IPS DF 6.9 (cell line): Measurements from ENCODE around the gene ANO3.

Source experiments
- DNase-seq: peaks from one replicate; pipeline ENCODE4 v3.0.0-alpha.2; 2013; ENCODE audit warnings: low read depth, low spot score
- H3K27ac ChIP-seq: one replicate; pipeline ENCODE4 v1.5.1; 2013; ENCODE audit warnings: low read length, control low read depth
- H3K27me3 ChIP-seq: 2 replicates; pipeline ENCODE4 v1.6.1; 2013; ENCODE audit warnings: mild to moderate bottlenecking, low read length; ENCODE audit not compliant: control insufficient read depth, insufficient read depth
- H3K36me3 ChIP-seq: 2 replicates; pipeline ENCODE4 v1.6.1; 2013; ENCODE audit warnings: low read length; ENCODE audit not compliant: control insufficient read depth, insufficient read depth
- H3K4me1 ChIP-seq: 2 replicates; pipeline ENCODE4 v1.6.1; 2013; ENCODE audit warnings: low read length; ENCODE audit not compliant: control insufficient read depth, insufficient read depth
- H3K4me3 ChIP-seq: 2 replicates; pipeline ENCODE4 v1.5.1; 2013; ENCODE audit warnings: mild to moderate bottlenecking, low read length
- H3K9me3 ChIP-seq: 2 replicates; pipeline ENCODE4 v1.6.1; 2013; ENCODE audit warnings: low read length, inconsistent platforms; ENCODE audit not compliant: control insufficient read depth, insufficient read depth
- WGBS: extraction: QIAGEN DNeasy Blood & Tissue Kit; methylation state at CpG from one replicate; pipeline ENCODE4 v1.1.7; 2013; ENCODE audit warnings: mixed read lengths, missing lambda C conversion rate; ENCODE audit not compliant: insufficient read length, insufficient coverage; 5-methylcytosine and 5-hydroxymethylcytosine counted together

Gene ANO3

GRCh38 chr11:26703411-26704191, 371.7 kb downstream of the ANO3 start:
- Histone ChIP-seq H3K27ac (no peak overlapping the region), H3K9me3 (no peaks in the 10 kb centered on the region), H3K36me3 (no peaks in the 10 kb centered on the region), H3K27me3 (no peaks in the 10 kb centered on the region), H3K4me1 (no peaks in the 10 kb centered on the region), H3K4me3 (no peak overlapping the region)
- no CpG with 5 or more reads among the region's 5 CpGs for WGBS
- no peak for DNase-seq

GRCh38 chr11:26704249-26704648, 372.3 kb downstream of the ANO3 start:
- Histone ChIP-seq H3K27me3 (no peaks in the 10 kb centered on the region), H3K27ac (no peak overlapping the region), H3K36me3 (no peaks in the 10 kb centered on the region), H3K9me3 (no peaks in the 10 kb centered on the region), H3K4me1 (no peaks in the 10 kb centered on the region), H3K4me3 (no peak overlapping the region)
- WGBS = no CpG with 5 or more reads among the region's 1 CpG
- DNase-seq = no peak

GRCh38 chr11:26706181-26706580, 374.3 kb downstream of the ANO3 start:
- WGBS = no CpG with 5 or more reads among the region's 1 CpG
- Histone ChIP-seq H3K9me3 (no peaks in the 10 kb centered on the region), H3K4me3 (no peak overlapping the region), H3K27ac (no peak overlapping the region), H3K36me3 (no peaks in the 10 kb centered on the region), H3K4me1 (no peaks in the 10 kb centered on the region), H3K27me3 (no peaks in the 10 kb centered on the region)
- no peak for DNase-seq

GRCh38 chr11:26708736-26709456, 377.0 kb downstream of the ANO3 start:
- Histone ChIP-seq H3K36me3 (no peaks in the 10 kb centered on the region), H3K27ac (no peak overlapping the region), H3K9me3 (no peaks in the 10 kb centered on the region), H3K4me3 (no peak overlapping the region), H3K27me3 (no peaks in the 10 kb centered on the region), H3K4me1 (no peaks in the 10 kb centered on the region)
- WGBS = no CpG with 5 or more reads among the region's 2 CpGs
- DNase-seq = no peak

DNA sequence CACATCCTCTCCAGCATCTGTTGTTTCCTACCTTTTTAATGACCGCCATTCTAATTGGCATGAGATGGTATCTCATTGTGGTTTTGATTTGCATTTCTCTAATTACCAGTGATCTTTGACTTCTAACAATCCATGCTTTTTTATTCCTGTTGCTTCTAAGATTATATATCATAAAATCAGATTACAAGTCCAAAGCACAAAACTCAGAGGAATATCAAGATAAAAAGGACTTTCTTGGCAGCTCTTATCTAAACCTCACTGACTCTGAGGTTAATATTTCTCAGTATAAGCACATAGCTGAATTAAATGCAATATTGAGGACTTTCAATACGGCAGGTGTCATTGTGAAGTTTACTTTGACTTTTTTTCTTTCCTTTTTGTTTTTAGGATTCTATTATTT, 378.6 kb downstream of the ANO3 start:
- no peak for DNase-seq
- no peaks in the 10 kb centered on the region for H3K4me1 ChIP-seq
- H3K9me3 ChIP-seq = no peaks in the 10 kb centered on the region
- no peak overlapping the region for H3K27ac ChIP-seq
- no peak overlapping the region for H3K4me3 ChIP-seq
- whole genome bisulfite sequencing = no CpG with 5 or more reads among the region's 2 CpGs
- H3K36me3 ChIP-seq = no peaks in the 10 kb centered on the region
- H3K27me3 ChIP-seq = no peaks in the 10 kb centered on the region

GRCh38 chr11:26712497-26712896, 380.6 kb downstream of the ANO3 start:
- no peak for DNase-seq
- H3K4me3 ChIP-seq = no peak overlapping the region
- no peaks in the 10 kb centered on the region for H3K4me1 ChIP-seq
- H3K27ac ChIP-seq = no peak overlapping the region
- no peaks in the 10 kb centered on the region for H3K27me3 ChIP-seq
- H3K9me3 ChIP-seq = no peaks in the 10 kb centered on the region
- H3K36me3 ChIP-seq = no peaks in the 10 kb centered on the region
- no CpG with 5 or more reads among the region's 5 CpGs for WGBS
